Measurements from ENCODE around the gene UNC119. TPM values are rescaled to one million over a fixed set of nuclear protein-coding genes. Genes with fewer than 3 reads are reported as not detected.
A peak's percentile ranks its signal among the peaks of the same experiment; 100 is the strongest.
"Not testable (repeated sequence)": the region's sequence is repeated elsewhere in the genome, so short reads cannot be mapped to it uniquely, and the experiment has no call there.

The UNC119 gene
- polyA plus RNA-seq, 2 of the 4 experiments (the other 2 are of a cell fraction), result 27.8 to 50.5 TPM

DNA sequence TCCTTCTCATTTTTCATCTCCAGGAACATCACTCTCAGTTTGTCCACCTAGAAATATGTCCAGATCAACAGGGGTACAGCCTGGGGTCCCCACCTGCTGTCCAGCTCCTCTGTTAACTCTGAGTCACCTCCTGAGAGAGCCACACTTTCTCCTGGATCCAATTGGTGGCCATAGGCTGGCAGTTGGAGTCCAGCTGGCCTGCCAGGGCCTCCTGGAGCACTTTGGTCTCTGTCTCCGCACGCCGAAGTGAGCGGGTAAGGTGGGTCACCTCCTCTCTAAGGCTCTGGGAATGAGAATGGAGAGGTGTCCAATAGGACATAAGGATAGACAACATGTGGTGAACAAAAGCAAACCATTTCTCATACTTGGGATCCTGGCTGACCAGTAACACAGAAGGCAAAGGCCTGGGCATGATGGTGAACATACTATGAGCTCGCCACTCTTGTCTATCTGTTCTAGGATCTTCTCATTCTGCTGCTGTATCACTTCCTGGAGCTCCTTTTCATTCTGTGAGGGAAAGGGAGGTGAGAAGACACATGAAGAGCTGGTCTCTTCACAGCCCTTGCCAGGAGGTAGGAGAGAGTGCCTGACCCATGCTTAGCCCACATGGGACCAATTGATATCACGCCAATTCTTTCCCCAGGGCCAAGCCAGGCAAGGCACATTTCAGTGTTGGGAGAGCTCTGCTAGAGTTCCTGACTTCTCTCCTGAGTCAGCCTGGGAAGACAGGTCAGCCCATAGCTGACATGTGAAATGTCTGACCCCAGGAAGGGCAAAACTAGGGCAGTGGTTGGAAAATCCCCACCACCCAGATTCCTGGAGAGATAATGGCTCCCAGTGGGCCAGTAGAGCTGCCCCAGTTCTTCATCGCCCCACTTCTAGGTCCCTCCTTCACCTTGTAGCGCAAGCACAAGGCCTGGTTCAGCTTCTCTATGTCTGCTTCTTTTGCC lies 26.1 kb upstream of the UNC119 start (continued):
- TF ChIP-seq CEBPB (IDR thresholded peaks at IDR 0.05) (no peak), FOXS1 (CRISPR knock-in tag; IDR thresholded peaks at IDR 0.05) (no peak)

DNA sequence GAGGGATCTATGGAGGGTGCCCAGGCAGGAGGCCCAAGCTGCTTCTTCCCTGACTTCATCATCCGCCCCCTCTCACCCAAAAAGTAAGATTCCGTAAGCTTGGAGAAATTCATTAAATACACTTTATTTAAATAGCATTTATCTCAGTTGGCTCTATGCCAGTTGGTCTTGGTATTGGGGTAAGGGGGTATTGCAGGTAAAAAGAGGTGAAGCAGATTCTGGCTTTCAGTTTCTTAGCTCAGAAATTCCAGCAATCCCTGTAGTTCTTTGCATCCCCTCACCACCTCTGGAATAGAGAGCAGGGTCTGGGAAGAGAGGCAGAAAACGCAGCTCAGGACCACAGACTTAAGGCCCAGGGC lies 25.0 kb upstream of the UNC119 start:
- peaks cover 14% of the 10 kb centered on the region for H3K4me1 ChIP-seq
- CTCF ChIA-PET, result interaction anchor here (0.6 to 1.9 kb wide), 7 partner anchors 8 to 254 kb away, joined by 3 to 8 read pairs (median 6); no protein-coding TSS in a partner anchor
- TF ChIP-seq, protein P1, sequence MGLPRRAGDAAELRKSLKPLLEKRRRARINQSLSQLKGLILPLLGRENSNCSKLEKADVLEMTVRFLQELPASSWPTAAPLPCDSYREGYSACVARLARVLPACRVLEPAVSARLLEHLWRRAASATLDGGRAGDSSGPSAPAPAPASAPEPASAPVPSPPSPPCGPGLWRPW (IDR thresholded peaks at IDR 0.05), result no peak
- TF ChIP-seq ZSCAN20 (CRISPR knock-in tag; IDR thresholded peaks at IDR 0.05) (no peak), HEYL (CRISPR knock-in tag; IDR thresholded peaks at IDR 0.05) (no peak), FOSB (CRISPR knock-in tag; IDR thresholded peaks at IDR 0.05) (no peak), MAZ (IDR thresholded peaks at IDR 0.05; ENCODE audit: borderline replicate concordance, low read depth, low read length) (no peak), EHMT2 (IDR thresholded peaks at IDR 0.05; ENCODE audit: low read depth) (no peak), CEBPB (IDR thresholded peaks at IDR 0.05) (no peak), ZNF302 (CRISPR knock-in tag; IDR thresholded peaks at IDR 0.05) (no peak), CHD4 (IDR thresholded peaks at IDR 0.05; ENCODE audit: borderline replicate concordance) (no peak), SREBF2 (IDR thresholded peaks at IDR 0.05) (no peak), NFE2L2 (conservative IDR thresholded peaks at IDR 0.05; ENCODE audit: low read length) (no peak), RAD21 (conservative IDR thresholded peaks at IDR 0.05 in 1 of 2, IDR thresholded peaks at IDR 0.05 in 1 of 2) (no peak), CBX8 (IDR thresholded peaks at IDR 0.05) (no peak), JUNB (IDR thresholded peaks at IDR 0.05) (no peak)
- TF ChIP-seq, protein P2, sequence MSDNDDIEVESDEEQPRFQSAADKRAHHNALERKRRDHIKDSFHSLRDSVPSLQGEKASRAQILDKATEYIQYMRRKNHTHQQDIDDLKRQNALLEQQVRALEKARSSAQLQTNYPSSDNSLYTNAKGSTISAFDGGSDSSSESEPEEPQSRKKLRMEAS (IDR thresholded peaks at IDR 0.05), result no peak
- 96% methylated on average over 3 of the region's 3 CpGs for WGBS (ENCODE audit: missing lambda C conversion rate)
- no peak overlapping the region for H3K4me3 ChIP-seq
- ATAC-seq (no peak), FAIRE-seq (no peak), DNase-seq (ENCODE audit: low read depth in 1 of 2, low spot score in 1 of 2) (no peak)
- peak overlapping the region; percentile 36; the same call in 2 of the 3 replicates for H3K4me2 ChIP-seq
- H3K9me3 ChIP-seq, result no peaks in the 10 kb centered on the region
- no peak overlapping the region for H3K27ac ChIP-seq
- POLR2A ChIA-PET, result no interaction called here

DNA sequence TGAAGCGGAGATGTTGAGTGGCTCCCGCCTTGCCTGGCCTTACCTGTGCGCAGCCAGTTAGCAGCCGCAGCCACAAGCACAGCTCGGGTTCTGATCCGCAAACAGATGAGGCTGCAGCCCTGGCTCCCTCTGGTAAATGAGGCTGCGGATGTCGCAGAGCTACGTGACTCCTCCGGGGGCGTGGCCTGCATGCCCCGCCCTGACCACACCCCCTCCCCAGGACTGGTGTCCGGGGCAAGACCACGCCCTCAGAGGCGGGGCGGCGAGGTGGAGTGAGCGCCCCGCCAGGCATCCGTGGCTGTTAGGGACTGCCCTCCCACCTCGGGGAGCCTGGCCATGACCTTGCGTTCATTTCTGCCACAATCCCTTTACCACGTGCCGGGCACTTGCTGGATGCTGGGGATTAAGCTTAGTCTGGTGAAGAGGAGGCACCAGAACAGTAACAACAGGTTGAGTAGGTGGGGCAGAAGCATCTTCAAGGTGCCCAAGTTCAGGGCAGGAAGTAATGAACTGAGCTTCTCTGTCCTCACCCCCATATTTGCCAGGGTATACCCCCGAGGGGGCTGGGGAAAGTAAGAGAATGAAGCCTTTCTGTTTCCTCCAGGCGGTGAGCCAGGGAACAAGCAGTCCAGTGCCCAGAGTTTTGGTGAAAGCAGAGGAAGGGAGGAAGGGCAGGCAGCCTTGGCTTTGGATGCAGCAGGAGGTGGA lies 24.5 kb upstream of the UNC119 start, which contains the start of gene ALDOC:
Gene ALDOC (minus strand): TSS at position 138 of the 708 bp plus-strand sequence. CDS start 1,363 bp downstream, outside the sequence.
- Histone ChIP-seq H3K9me3 (no peaks in the 10 kb centered on the region), H3K27ac (peak within 1 kb of the TSS in 1 of 2 experiments; percentile 29; a peak in 1 of 6 replicates), H3K4me2 (peak within 1 kb of the TSS; percentile 36), H3K4me3 (no peak within 1 kb of the TSS), H3K4me1 (peaks cover 19% of the 10 kb centered on the region)
- CTCF ChIA-PET, result interaction anchor here (0.6 to 2.6 kb wide), 9 partner anchors 8 to 254 kb away, joined by 3 to 11 read pairs (median 4); no protein-coding TSS in a partner anchor
- peak; percentile 60 to 90 for ATAC-seq
- peak; percentile 89 to 95 for DNase-seq (ENCODE audit: low read depth in 1 of 2, low spot score in 1 of 2)
- POLR2A ChIA-PET, result no interaction called here
- TF ChIP-seq, protein P3, sequence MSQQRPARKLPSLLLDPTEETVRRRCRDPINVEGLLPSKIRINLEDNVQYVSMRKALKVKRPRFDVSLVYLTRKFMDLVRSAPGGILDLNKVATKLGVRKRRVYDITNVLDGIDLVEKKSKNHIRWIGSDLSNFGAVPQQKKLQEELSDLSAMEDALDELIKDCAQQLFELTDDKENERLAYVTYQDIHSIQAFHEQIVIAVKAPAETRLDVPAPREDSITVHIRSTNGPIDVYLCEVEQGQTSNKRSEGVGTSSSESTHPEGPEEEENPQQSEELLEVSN (IDR thresholded peaks at IDR 0.05; ENCODE audit: borderline replicate concordance, low read depth), result no peak
- TF ChIP-seq NPAS2 (CRISPR knock-in tag; IDR thresholded peaks at IDR 0.05; ENCODE audit: borderline replicate concordance) (no peak), CHD2 (IDR thresholded peaks at IDR 0.05; ENCODE audit: low read length, partially characterized antibody) (no peak), HEYL (CRISPR knock-in tag; IDR thresholded peaks at IDR 0.05) (no peak), MYC (IDR thresholded peaks at IDR 0.05; ENCODE audit: borderline replicate concordance, low read length) (no peak), TFCP2L1 (CRISPR knock-in tag; IDR thresholded peaks at IDR 0.05) (no peak), JUNB (IDR thresholded peaks at IDR 0.05) (no peak), GATA3 (IDR thresholded peaks at IDR 0.05; ENCODE audit: borderline replicate concordance) (no peak), HOXB5 (CRISPR knock-in tag; IDR thresholded peaks at IDR 0.05) (no peak), ZNF302 (CRISPR knock-in tag; IDR thresholded peaks at IDR 0.05) (no peak), EP300 (IDR thresholded peaks at IDR 0.05) (no peak), TP53 (CRISPR knock-in tag; IDR thresholded peaks at IDR 0.05) (no peak), ZC3H11A (IDR thresholded peaks at IDR 0.05) (no peak), RNF2 (IDR thresholded peaks at IDR 0.05; ENCODE audit: borderline replicate concordance, low read depth) (no peak), HOXA7 (CRISPR knock-in tag; IDR thresholded peaks at IDR 0.05) (no peak)
- TF ChIP-seq, protein P4, sequence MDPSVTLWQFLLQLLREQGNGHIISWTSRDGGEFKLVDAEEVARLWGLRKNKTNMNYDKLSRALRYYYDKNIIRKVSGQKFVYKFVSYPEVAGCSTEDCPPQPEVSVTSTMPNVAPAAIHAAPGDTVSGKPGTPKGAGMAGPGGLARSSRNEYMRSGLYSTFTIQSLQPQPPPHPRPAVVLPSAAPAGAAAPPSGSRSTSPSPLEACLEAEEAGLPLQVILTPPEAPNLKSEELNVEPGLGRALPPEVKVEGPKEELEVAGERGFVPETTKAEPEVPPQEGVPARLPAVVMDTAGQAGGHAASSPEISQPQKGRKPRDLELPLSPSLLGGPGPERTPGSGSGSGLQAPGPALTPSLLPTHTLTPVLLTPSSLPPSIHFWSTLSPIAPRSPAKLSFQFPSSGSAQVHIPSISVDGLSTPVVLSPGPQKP (IDR thresholded peaks at IDR 0.05; ENCODE audit: low read depth, low read length), result no peak
- WGBS (ENCODE audit: missing lambda C conversion rate), result 33% methylated on average over 24 of the region's 26 CpGs
- no peak for FAIRE-seq

DNA sequence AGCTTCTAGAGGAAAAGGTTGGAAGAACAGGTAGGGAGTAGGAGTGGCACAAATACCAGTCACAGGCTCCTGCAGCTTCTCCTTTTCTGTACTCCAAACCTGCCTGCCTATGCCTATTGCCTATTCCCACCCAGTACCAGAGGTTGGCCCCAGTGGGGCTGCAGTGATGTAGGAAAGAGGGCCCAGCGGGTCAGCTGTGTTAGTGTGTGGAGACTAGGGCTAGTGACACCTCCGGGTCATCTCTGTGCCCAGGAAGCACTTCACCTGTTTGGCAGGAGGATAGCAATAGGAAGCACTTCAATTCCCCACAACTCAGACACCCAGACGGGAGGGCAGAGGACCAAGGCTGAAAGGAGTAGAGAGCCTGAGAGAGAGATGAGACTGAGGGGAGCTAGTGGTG lies 23.6 kb upstream of the UNC119 start:
- H3K4me2 ChIP-seq; H3K27ac ChIP-seq; POLR2A ChIA-PET; FAIRE-seq; ATAC-seq; H3K4me3 ChIP-seq; DNase-seq (ENCODE audit: low read depth in 1 of 2, low spot score in 1 of 2); H3K9me3 ChIP-seq: not testable (repeated sequence)
- peaks cover 20% of the 10 kb centered on the region for H3K4me1 ChIP-seq
- 89% methylated on average over 3 of the region's 3 CpGs for WGBS (ENCODE audit: missing lambda C conversion rate)
- CTCF ChIA-PET, result interaction anchor here (0.8 to 2.6 kb wide), 6 partner anchors 14 to 81 kb away, joined by 3 to 11 read pairs (median 4); no protein-coding TSS in a partner anchor
